GM23248 (cell line): Measurements from ENCODE around the gene SLC22A3. TPM values are rescaled to one million over a fixed set of nuclear protein-coding genes. Genes with fewer than 3 reads are reported as not detected.
"Not testable (repeated sequence)": the region's sequence is repeated elsewhere in the genome, so short reads cannot be mapped to it uniquely, and the experiment has no call there.

Source experiments
- DNase-seq: peaks from one replicate; pipeline ENCODE4 v3.0.0-alpha.2; 2015
- H2AFZ ChIP-seq: fragments of 200-600 bp; sonication (generic); 2 replicates; pipeline ENCODE4 v1.6.1; 2016; ENCODE audit warnings: antibody characterized with exemption
- H3F3A ChIP-seq: fragments of 200-600 bp; sonication (generic); 2 replicates; pipeline ENCODE4 v1.6.1; 2016; ENCODE audit warnings: mild to moderate bottlenecking, antibody characterized with exemption, mixed run types; ENCODE audit not compliant: insufficient read depth
- H3K27ac ChIP-seq: fragments of 200-600 bp; sonication (generic); 2 replicates; pipeline ENCODE4 v1.5.1; 2016; ENCODE audit warnings: mild to moderate bottlenecking
- H3K27me3 ChIP-seq: fragments of 200-600 bp; sonication (generic); replicated peaks from 2 replicates; pipeline ENCODE4 v1.6.1; 2016; ENCODE audit warnings: mild to moderate bottlenecking; ENCODE audit not compliant: insufficient read depth
- H3K36me3 ChIP-seq: fragments of 200-600 bp; sonication (generic); 2 replicates; pipeline ENCODE4 v1.6.1; 2016; ENCODE audit warnings: low read depth, mild to moderate bottlenecking
- H3K4me1 ChIP-seq: fragments of 200-600 bp; sonication (generic); 2 replicates; pipeline ENCODE4 v1.6.1; 2016; ENCODE audit warnings: mild to moderate bottlenecking; ENCODE audit not compliant: insufficient read depth
- H3K4me2 ChIP-seq: fragments of 200-600 bp; sonication (generic); one replicate; pipeline ENCODE4 v1.6.1; 2016; ENCODE audit warnings: mild to moderate bottlenecking; ENCODE audit not compliant: unreplicated experiment
- H3K4me3 ChIP-seq: fragments of 200-600 bp; sonication (generic); 2 replicates; pipeline ENCODE4 v1.5.1; 2016; ENCODE audit warnings: mild to moderate bottlenecking
- H3K79me2 ChIP-seq: fragments of 200-600 bp; sonication (generic); 2 replicates; pipeline ENCODE4 v1.6.1; 2016; ENCODE audit warnings: mild to moderate bottlenecking; ENCODE audit not compliant: insufficient read depth
- H3K9ac ChIP-seq: fragments of 200-600 bp; sonication (generic); 2 replicates; pipeline ENCODE4 v1.6.1; 2016; ENCODE audit warnings: mild to moderate bottlenecking
- H3K9me2 ChIP-seq: fragments of 200-600 bp; sonication (generic); 2 replicates; pipeline ENCODE4 v1.6.1; 2016; ENCODE audit warnings: mixed run types, mild to moderate bottlenecking, moderate library complexity; ENCODE audit not compliant: insufficient read depth
- H3K9me3 ChIP-seq: fragments of 200-600 bp; sonication (generic); one replicate; pipeline ENCODE4 v1.6.1; 2017; ENCODE audit warnings: low read depth
- H4K20me1 ChIP-seq: fragments of 200-600 bp; sonication (generic); 2 replicates; pipeline ENCODE4 v1.6.0; 2016; ENCODE audit not compliant: insufficient read depth
- EZH2 ChIP-seq: fragments of 200-600 bp; sonication (generic); IDR thresholded peaks from 2 replicates; pipeline ENCODE4 v1.6.1; 2018; ENCODE audit warnings: antibody characterized with exemption, mild to moderate bottlenecking; ENCODE audit not compliant: insufficient read depth, poor library complexity, severe bottlenecking
- EZH2phosphoT487 ChIP-seq: fragments of 200-600 bp; sonication (generic); IDR thresholded peaks from 2 replicates; pipeline ENCODE4 v1.6.1; 2018; ENCODE audit warnings: antibody characterized with exemption, moderate library complexity, mild to moderate bottlenecking, low read depth; ENCODE audit not compliant: insufficient read depth
- WGBS, 2 experiments: methylation state at CpG; one replicate each; pipeline ENCODE4 v1.1.6; 2015 to 2017; ENCODE audit warnings: low lambda C conversion rate in 2 of 2, low coverage in 1 of 2; ENCODE audit errors: missing lambda C conversion rate in 2 of 2; 5-methylcytosine and 5-hydroxymethylcytosine counted together
- in situ Hi-C: fragments of 300-500 bp; cut with MboI; formaldehyde crosslinking; loops from 2 replicates; pipeline ENCODE4 v1.15.0; 2020
- polyA plus RNA-seq: library from polyadenylated mRNA; unstranded; fragments of >200 nt; fragmentation: Nextera tagmentation; extraction: Ambion mirVana; gene quantifications from 2 replicates; pipeline ENCODE4 v1.2.1, GENCODE V29; 2016
- total RNA-seq: library from RNA; depleted of rRNA; stranded (reverse); fragments of >200 nt; shearing (Covaris generic); gene quantifications from 2 replicates; pipeline ENCODE4 v1.2.3, GENCODE V29; 2014

Gene SLC22A3
- total and polyA plus RNA-seq, 2 experiments from 2014 or later, result not detected

GRCh38 chr6:160469153-160469552 is 121.0 kb downstream of the SLC22A3 start:
- DNase-seq, result no peak
- H3K9me3 ChIP-seq, result no peaks in the 10 kb centered on the region
- no peaks in the 10 kb centered on the region for H3K27me3 ChIP-seq
- no peaks in the 10 kb centered on the region for H4K20me1 ChIP-seq
- no peaks in the 10 kb centered on the region for H3K36me3 ChIP-seq
- no peak overlapping the region for H3K4me2 ChIP-seq
- H3K9ac ChIP-seq, result no peak overlapping the region
- TF ChIP-seq EZH2phosphoT487, result no peak
- TF ChIP-seq EZH2, result no peak
- H3F3A ChIP-seq, result no peaks in the 10 kb centered on the region
- H2AFZ ChIP-seq, result no peak overlapping the region
- H3K4me3 ChIP-seq, result no peak overlapping the region
- no peak overlapping the region for H3K27ac ChIP-seq
- in situ Hi-C loops, result loop anchor here (25.0 kb wide), 1 partner anchor 782 kb away; the partner anchor contains the start of gene SOD2
- no peaks in the 10 kb centered on the region; the same call in 1 of the 2 replicates for H3K9me2 ChIP-seq
- no peaks in the 10 kb centered on the region for H3K4me1 ChIP-seq
- no peaks in the 10 kb centered on the region for H3K79me2 ChIP-seq
- 61 to 70% methylated on average over 2 of the region's 2 CpGs for WGBS, 2 experiments

DNA sequence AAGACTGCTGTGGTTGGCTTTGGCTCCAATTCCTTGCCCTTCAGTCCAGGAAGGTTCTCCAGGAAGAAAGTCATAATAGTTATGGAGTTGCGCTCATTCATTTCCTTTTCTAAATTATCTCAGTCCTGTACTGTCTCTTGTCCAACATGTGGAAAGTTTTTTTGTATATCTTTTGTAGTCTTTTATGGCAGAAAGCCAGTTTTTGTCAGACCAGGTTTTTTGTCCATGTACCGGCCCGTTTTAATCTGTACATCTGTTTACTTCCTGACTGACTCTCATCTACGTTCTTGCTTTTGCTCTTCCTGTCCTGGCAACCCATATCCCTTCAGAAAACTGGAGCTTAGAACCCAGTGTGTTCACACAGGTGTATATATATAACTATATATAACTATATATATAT is 127.9 kb downstream of the SLC22A3 start:
- H3K9ac ChIP-seq, H2AFZ ChIP-seq, H3K27ac ChIP-seq, H3K9me2 ChIP-seq, H3K4me2 ChIP-seq, H4K20me1 ChIP-seq, in situ Hi-C loops, H3F3A ChIP-seq, DNase-seq, H3K27me3 ChIP-seq, H3K4me1 ChIP-seq, H3K79me2 ChIP-seq, H3K36me3 ChIP-seq, H3K9me3 ChIP-seq, H3K4me3 ChIP-seq: not testable (repeated sequence)
- WGBS, 2 experiments, result 65 to 66% methylated on average over 4 of the region's 4 CpGs

DNA sequence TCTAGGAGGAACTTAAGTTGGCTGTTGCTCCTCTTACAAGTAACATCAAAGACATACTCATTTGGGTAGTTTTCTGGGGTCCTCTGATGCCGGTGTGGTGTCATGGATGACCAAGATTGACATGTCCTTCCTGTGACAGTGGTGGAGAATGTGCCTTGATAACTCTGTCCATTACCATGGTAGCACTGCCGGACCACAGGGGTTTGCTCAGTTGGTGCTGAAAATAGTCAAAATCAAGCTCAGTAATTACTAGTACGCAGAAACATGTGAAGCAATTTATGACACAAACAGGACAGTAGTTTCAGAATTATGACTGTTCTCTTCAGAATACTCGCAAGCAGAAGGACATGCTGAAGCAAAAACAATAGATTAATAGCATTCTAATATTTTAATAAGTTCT is 128.9 kb downstream of the SLC22A3 start:
- 87% methylated on average over 4 of the region's 4 CpGs for WGBS, 2 experiments
- H3K27ac ChIP-seq, H3K4me2 ChIP-seq, in situ Hi-C loops, H3K36me3 ChIP-seq, H3K4me1 ChIP-seq, DNase-seq, H3K27me3 ChIP-seq, H3K9me3 ChIP-seq, H3K4me3 ChIP-seq, H3K79me2 ChIP-seq, H3F3A ChIP-seq, H3K9ac ChIP-seq, H4K20me1 ChIP-seq, H2AFZ ChIP-seq, H3K9me2 ChIP-seq: not testable (repeated sequence)

DNA sequence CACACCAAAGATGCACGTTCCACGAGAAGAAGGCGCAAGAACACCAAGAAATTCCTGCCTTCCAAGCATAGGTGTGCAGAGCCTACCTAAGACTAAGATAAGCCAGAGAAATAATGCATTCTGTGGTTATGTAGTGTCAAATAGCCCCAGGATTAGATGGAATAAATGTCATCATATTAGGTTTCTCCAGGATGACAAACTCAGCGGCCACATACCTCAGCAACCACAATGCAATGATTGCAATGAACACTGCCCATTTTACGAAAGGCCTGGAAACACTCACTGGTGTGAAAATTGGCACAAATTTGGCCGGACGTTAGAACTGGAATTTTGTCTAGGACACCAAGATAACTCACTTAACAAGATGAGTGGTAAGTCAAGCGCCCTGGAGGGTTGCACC is 129.7 kb downstream of the SLC22A3 start:
- Histone ChIP-seq H3K9me3 (no peaks in the 10 kb centered on the region), H3K9ac (no peak overlapping the region), H3K27me3 (no peaks in the 10 kb centered on the region), H3K27ac (no peak overlapping the region), H3K79me2 (no peaks in the 10 kb centered on the region), H3K36me3 (no peaks in the 10 kb centered on the region), H3K4me3 (no peak overlapping the region), H3F3A (no peaks in the 10 kb centered on the region), H3K4me1 (no peaks in the 10 kb centered on the region), H2AFZ (no peak overlapping the region), H4K20me1 (no peaks in the 10 kb centered on the region), H3K4me2 (no peak overlapping the region), H3K9me2 (no peaks in the 10 kb centered on the region)
- in situ Hi-C loops, result no loop called here
- WGBS, 2 experiments, result 79 to 83% methylated on average over 8 of the region's 8 CpGs
- TF ChIP-seq EZH2phosphoT487 (no peak), EZH2 (no peak)
- peak; percentile 2 for DNase-seq

GRCh38 chr6:160487116-160487515 is 138.9 kb downstream of the SLC22A3 start:
- no peaks in the 10 kb centered on the region for H3K9me2 ChIP-seq
- DNase-seq, result no peak
- H3K4me1 ChIP-seq, result no peaks in the 10 kb centered on the region
- H3K9ac ChIP-seq, result no peak overlapping the region
- no peaks in the 10 kb centered on the region for H3K9me3 ChIP-seq
- H3K4me3 ChIP-seq, result no peak overlapping the region
- no peaks in the 10 kb centered on the region for H3K36me3 ChIP-seq
- H3K27ac ChIP-seq, result no peak overlapping the region
- H4K20me1 ChIP-seq, result no peaks in the 10 kb centered on the region
- H3K4me2 ChIP-seq, result no peak overlapping the region
- H3F3A ChIP-seq, result no peaks in the 10 kb centered on the region
- no peak overlapping the region for H2AFZ ChIP-seq
- WGBS, 2 experiments, result 86% methylated on average over 11 of the region's 11 CpGs
- H3K27me3 ChIP-seq, result no peaks in the 10 kb centered on the region
- H3K79me2 ChIP-seq, result no peaks in the 10 kb centered on the region
- TF ChIP-seq EZH2 (no peak), EZH2phosphoT487 (no peak)
- in situ Hi-C loops, result no loop called here
